ENCODE measurements around the gene PHF1.
"Not testable (repeated sequence)": the region's sequence is repeated elsewhere in the genome, so short reads cannot be mapped to it uniquely, and the experiment has no call there.

Gene PHF1

DNA sequence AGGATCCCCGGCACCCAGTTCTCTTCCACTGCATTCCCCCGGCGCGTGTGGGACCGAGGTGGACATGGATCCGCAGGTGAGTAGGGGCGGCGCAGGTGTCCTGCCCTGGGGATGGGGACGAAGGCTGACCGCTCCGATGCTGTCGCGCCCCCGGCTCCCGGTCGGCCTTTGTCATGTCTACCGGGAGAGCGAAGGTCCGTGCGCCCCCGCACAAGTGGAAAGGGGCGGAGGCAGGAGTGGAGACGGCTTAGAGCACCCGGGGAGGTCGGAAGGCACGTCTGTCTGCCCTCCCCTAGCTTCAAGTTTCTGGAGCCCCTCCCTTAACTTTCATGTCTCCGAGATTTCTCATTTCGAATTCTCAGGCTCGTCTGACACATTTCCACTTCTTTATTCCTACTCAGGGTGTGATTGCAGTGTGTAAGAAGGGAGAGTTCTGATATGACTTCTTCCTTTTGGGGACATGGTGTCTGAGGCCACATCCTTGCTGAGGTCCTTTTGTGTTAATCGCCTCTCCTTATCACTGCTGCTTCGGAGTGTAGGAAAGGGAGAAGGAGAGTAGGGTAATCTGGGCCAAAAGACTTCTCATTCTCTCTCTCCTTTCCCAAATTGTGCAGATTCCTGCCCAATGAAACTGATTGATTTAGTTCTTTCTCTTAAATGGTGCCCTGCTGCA, 18.8 kb upstream of the PHF1 start:
- DNase-seq, result peak; percentile 78

DNA sequence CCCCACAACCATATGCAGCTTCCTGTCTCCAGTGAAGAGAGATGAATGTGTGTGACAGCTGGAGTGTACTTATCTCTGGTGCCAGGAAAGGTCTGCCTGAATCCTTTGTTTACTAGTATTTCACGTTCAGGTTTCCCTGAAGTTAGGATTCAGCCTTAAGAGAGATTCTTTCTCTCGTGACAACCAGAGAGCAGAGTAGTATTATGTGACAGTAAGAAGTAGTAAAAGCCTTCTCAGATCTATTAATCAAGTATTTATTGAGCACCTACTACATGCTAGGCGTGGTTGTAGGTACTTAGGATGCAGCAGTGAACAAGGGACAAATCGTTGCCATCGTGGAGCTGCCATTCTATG, 18.2 kb upstream of the PHF1 start:
- DNase-seq, result no peak

GRCh38 chr6:33392979-33393378, 17.8 kb upstream of the PHF1 start:
- no peak for DNase-seq

DNA sequence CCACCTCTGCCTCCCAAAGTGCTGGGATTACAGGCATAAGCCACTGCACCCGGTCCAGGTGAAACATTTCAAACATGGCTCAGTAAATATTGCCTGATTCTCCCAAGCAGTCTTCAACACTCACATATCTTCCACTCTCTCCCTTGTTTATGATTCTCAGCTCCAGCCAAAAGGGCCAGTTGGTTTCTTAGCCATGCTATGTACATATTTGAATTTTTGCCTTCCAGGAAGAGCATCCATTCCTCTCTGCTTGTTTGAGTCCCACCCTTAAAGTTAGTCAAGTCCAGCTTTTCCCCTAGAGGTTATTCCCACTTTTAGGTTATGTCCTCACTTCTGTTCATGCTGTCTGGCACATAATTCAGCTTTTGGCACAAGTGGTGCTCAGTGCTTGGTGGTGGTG, 13.3 kb upstream of the PHF1 start:
- DNase-seq, result no peak

DNA sequence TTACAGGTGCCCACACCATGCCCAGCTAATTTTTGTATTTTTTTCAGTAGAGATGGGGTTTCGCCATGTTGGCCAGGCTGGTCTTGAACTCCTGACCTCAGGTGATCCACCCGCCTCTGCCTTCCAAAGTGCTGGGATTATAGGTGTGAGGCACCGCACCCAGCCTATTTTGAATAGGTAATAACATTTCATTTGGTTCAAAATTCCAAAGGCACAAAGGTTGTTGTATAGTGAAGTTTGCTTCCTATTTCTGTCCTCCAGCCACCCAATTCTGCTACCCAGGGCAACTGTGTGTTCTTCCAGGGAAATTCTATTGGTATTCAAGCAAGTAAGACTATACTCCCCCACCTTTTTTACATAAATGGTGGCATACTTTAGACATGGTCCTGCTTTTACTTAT, 12.2 kb upstream of the PHF1 start:
- not testable (repeated sequence) for DNase-seq

GRCh38 chr6:33399881-33400280, 10.9 kb upstream of the PHF1 start:
- DNase-seq, result not testable (repeated sequence)

DNA sequence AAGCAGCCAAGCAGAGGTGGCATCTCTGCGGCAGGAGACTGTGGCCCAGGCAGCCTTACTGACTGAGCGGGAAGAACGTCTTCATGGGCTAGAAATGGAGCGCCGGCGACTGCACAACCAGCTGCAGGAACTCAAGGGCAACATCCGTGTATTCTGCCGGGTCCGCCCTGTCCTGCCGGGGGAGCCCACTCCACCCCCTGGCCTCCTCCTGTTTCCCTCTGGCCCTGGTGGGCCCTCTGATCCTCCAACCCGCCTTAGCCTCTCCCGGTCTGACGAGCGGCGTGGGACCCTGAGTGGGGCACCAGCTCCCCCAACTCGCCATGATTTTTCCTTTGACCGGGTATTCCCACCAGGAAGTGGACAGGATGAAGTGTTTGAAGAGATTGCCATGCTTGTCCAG, 5.9 kb upstream of the PHF1 start:
- DNase-seq, result no peak

GRCh38 chr6:33405386-33405940, 5.4 kb upstream of the PHF1 start:
- DNase-seq, result no peak

- DNase-seq, result no peak
These were observed 4.7 kb upstream of the PHF1 start for GRCh38 chr6:33406126-33406525.

GRCh38 chr6:33407132-33407718, 3.6 kb upstream of the PHF1 start:
- DNase-seq, result no peak

DNA sequence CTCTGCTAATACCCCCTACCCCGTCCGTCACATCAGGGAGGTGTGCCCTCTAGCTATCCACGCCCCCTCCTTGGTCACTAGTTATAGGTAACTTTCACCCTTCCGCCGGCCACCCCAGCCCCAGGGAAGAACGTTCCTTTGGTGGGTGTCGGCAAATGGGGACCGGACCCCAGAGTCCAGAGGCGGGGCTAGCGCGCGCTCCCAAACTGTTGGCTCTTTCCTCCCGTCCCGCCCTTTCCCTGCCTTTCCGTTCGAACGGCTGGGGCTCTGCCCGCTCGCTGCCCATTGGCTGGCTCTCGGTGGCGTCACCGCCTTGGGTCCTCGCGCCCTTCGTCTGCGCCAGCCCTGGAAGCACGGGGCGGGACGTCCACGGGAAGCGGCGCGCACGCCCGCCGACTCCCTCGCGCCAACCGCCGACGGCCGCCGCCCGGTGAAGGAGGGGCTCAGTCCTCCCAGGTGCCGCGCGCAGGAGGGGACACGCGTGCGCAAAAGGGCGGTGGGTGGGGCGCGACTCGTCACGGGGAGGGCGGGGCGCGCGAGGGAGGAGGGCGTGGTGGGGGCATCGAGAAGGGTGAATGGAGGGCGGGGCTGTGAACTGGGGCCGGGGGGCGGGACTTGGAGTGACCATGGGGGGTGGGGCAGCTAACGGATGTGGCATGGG, 634 bp upstream of the PHF1 start:
- peak; percentile 98 for DNase-seq

GRCh38 chr6:33411632-33412005, 805 bp downstream of the PHF1 start:
- DNase-seq, result no peak

GRCh38 chr6:33412140-33413009, 1.6 kb downstream of the PHF1 start:
- DNase-seq, result no peak

DNA sequence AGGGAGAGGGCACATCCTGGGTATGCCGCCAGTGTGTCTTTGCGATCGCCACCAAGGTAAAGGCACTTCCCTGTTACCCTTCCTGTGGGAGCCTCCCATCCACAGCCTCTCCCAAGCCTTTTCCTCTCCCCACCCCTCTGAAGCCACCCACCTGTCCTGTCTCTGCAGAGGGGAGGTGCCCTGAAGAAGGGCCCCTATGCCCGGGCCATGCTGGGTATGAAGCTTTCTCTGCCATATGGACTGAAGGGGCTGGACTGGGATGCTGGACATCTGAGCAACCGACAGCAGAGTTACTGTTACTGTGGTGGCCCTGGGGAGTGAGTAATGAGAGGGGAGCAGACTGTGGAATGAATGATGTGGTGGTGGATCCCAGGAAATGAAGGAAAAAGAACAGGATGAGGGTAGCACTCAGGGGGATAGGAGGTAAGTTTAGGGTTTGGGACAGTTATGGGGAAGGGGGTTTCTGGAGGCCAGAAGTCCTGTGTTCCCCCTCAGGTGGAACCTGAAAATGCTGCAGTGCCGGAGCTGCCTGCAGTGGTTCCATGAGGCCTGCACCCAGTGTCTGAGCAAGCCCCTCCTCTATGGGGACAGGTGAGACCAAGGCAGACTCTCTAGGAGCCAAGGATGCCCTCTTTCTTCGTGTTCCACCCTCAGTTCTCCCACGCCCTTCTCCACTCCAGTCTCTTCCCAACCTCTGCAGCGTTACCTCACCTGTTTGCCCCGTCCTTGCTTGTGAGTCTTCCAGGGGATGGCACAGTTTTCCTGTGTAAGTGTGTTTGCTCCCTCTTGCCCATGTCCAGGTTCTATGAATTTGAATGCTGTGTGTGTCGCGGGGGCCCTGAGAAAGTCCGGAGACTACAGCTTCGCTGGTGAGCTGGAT, 2.7 kb downstream of the PHF1 start:
- no peak for DNase-seq

- peak; percentile 34 for DNase-seq
These were observed 3.9 kb downstream of the PHF1 start for GRCh38 chr6:33414592-33415271.

- no peak for DNase-seq
These were observed 5.0 kb downstream of the PHF1 start for GRCh38 chr6:33415831-33416230.

GRCh38 chr6:33416386-33417127, 5.7 kb downstream of the PHF1 start:
- peak; percentile 54 for DNase-seq

DNA sequence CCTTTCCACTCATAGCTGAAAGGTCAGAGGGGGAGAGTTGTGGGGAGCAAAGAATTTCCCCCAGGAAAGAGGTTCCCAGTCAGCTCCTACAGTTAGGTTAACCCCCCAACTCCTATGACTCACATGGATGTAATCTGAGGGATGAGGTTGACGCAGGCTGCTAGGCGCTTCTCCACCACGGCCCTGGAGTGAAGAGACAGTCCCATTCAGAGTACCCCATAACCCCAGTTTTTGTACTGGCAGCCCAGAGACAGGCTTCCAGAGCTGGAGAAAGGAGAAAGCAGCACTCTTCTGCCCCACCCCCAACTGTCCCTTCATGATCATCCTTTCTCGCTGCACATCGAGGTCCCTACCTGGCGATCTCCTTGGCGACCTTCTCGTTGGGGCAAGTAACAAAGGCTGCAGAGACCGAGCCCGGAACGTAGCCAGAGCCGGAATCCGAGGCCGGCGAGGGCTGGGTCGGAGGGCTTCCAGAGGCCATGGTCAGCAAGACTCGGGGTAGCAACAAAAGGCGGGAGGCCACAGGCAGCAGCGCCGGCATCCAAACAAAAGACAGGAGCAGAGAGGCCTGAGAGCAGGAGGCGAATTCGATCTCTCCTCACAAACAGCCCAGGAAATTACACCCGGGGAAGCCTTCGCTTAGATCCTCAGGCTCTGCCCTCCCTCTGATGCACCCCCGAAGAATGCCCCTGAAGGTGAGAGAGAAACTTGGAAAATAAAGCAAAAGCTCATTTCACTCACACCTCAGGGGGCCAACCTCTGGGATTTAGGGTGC, 6.5 kb downstream of the PHF1 start:
- peak; percentile 20 for DNase-seq

DNA sequence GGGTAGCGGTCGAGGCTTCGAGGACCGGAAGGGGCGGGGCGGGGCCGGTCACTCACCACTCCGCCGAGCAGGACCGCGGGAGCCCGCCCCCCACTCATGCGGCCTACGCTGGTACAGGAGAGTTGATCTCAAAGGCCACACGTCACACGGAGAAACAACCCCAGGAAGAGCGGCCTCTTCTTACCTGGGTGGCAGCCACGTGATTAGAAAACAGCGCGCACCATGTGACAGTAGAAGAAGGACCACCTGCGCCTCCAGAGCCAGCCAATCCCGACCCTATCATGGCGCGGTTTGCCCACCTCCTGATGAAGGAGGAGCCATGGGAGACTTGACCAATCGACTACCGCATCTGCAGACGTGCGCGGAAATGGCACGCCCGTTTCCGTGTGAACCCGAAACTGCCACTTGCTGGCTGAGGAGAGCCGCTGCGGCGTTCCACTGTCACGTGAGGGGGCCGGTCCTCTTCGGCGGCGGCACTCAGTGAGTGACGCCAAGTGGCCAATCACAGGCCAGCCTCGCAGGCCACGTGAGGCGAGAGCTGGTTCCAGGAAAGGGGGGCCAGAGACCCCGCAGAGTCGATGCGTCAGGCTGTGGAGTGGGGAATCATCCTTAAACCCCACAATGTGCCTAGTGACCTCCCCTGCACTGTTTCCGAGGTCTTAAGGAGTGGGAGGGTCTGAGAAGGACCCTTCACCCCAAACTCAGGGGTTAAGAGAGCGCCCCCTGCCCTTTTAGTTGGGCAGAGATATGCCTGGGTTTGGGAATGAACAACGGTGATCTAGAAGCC, 7.3 kb downstream of the PHF1 start, which contains the start of gene CUTA:
CUTA (minus strand) TSS at position 205 of the 787 bp plus-strand sequence; CDS start at position 98, 107 bp downstream.
- DNase-seq, result peak; percentile 99
